HS-5 (cell line): ENCODE data around the gene ZNF425.
"Not testable (repeated sequence)": the region's sequence is repeated elsewhere in the genome, so short reads cannot be mapped to it uniquely, and the experiment has no call there.

Experiments
- DNase-seq: peaks from one replicate; pipeline ENCODE4 v3.0.0-alpha.2; 2012; ENCODE audit warnings: low read depth

Gene ZNF425

DNA sequence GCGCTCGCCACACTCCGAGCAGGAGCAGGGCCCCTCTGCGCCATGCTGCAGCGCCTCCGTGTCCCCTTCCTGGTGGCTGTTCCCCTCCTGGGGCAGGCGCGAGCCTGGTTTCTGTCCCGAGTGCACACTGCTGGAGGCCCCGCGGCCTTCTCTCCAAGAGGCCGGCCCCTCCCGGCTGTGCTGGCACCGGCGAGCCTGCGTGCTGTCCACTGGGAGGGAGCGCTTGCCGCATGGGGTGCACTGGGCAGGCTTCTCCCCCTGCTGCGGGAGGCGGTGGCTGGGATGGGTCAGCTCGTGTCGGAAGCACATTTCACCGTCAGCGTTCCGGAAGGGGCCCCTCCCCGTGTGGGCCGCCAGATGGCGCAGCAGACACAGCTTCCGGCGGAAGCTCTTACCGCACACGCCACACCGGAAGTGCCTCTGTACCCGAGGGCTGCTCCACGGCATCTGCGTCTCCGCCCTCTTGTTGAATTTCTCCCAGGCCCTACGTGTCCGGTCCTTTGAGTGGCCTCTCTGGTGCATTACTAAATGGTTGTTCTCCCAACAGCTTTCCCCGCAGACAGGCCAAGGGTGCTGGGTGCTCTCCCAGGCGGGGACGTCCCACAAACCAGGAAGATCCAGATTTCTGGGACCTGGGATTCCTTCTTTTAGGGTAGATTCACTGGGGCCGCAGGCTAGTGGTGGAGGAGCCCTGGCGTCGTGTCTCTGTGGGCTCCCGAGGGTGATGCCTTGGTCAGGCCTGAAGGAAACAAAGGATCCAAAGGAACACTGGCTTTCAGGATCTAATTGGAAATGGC lies 54.3 kb downstream of the ZNF425 start:
- no peak for DNase-seq

DNA sequence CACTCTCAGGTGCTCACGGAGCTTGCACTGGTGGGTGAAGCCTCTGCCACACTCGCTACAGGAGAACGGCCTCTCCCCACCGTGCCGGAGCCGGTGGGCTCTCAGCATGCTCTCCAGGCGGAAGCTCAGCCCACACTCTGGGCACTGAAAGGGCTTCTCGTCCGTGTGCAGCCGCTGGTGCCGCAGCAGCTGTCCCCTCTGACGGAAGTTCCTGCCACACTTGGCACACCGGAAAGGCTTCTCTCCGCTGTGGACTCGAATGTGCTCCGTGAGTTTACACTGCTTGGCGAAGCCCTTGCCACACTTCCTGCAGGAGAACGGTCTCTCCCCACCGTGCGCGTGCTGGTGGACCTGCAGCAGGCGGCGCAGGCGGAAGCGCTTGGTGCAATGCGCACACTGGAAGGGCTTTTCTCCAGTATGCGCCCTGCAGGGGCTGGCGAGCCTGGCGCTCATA lies 54.9 kb downstream of the ZNF425 start:
- DNase-seq: no peak

DNA sequence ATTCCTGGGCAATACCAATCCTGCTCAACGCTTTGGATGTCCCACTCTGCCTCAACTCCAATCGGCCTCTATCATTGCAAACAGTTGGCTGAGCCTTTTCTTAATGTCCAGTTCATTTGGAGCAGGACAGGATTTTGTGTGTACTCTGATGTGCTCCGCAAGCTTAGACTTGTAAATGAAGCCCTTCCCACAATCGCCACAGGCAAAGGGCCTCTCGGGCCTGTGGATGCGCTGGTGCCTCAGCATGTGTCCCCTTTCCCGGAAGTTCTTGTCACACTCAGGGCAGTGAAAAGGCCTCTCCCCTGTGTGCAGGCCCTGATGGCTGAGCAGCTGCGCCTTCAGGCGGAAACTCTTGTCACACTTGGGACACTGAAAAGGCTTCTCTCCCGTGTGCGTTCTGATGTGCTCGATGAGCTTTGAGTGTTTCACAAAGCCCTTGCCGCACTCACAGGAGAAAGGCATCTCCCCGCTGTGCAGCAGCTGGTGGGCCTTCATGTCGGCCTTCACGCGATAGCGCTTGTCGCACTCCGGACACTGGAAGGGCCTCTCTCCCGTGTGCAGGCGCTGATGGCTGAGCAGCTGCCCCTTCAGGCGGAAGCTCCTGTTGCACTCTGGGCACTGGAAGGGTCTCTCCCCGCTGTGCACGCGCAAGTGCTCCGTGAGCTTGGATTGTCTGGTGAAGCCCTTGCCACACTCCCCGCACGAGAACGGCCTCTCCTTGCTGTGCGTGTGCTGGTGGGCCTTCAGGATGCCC lies 55.6 kb downstream of the ZNF425 start:
- no peak for DNase-seq

DNA sequence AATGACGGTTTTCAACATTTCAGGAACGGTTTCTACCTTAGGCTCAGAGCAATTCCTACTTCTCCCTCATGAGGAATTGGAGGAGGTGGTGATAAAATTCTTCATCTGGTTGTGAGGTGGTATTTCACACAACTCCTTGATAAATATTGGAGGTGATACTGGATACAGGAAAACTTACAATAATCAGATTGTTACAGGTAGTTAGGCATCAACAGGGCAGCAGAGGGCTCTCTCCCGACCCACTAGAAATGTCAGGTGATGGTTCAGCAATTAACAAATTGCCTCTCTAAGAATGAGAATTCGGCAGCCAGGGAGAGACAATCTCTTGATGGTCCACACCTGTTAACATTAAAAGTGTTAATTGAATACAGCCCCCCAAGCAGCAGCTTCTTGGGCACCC lies 58.3 kb downstream of the ZNF425 start:
- no peak for DNase-seq

DNA sequence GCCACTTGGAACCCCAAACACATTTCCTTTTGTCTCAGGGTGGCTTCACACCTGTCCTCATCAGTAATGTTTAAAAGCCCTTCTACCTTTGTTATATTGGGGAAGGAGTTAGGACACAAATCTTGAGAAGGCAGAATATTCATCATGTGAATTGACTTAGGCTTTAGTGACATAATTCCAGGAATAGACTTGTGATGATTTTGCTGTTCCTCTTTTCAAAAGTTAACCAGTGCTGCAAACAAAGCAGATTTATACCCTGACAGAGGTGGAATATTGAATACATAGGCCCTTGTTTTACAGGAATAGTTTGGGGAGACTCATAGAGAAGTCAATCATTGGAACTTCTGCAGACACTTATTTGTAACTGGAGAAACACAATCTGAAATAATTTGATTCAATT lies 62.6 kb downstream of the ZNF425 start:
- no peak for DNase-seq

DNA sequence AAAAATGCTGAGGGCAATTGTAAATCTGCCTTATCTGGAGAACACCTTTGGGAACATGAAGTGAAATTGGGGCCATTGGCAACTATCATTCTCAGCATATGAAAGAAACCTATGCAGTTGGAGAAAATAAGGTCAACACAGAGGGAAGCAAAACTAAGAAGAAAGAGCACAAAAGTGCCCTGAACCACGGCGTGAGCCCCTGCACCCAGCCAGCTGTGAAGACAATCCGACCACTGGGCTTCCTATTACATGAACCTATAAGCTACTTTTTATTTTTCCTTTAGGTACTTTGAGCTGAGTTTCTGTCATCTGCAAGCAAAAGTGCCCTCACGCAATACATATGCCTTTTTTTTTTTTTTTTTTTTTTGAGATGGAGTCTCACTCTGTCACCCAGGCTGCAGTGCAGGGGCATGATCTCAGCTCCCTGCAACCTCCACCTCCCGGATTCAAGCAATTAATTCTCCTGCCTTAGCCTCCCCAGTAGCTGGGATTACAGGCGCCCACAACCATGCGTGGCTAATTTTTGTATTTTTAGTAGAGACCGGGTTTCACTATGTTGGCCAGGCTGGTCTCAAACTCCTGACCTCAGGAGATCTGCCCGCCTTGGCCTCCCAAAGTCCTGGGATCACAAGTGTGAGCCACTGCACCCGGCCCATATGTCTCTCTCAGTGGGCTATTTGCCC lies 63.8 kb downstream of the ZNF425 start:
- not testable (repeated sequence) for DNase-seq

DNA sequence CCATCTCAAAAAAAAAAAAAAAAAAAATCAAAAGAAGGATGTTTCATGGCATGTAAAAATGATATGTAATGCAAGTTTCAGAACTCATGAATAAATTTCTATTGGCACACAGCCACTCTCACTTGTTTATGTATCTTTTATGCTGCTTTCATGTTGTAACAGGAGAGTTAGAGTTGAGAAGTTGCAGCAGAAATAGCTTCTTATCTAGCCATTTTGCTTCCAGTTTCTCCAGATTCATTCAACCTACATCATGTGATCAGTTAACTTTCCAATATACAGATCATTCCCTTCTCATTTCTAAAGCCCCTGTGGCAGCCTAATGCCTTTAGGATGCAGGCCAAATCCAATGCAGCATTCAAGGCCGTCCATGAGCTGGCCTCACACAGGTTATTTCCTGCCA lies 66.0 kb downstream of the ZNF425 start:
- no peak for DNase-seq

DNA sequence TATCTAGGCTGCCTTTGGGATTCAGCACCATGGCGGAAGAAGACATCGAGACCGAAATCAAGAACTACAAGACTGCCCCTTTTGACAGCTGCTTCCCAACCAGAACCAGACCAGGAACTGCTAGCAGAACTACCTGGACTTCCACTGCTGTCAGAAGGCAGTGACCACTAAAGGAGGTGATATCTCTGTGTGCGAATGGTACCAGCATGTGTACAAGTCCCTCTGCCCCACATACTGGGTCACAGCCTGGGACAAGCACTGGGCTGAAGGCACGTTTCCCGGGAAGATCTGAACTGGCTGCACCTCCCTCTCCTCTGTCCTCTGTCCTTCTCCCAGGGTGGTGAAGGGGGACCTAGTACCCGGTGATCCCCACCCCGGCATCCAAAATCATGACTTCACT lies 72.2 kb downstream of the ZNF425 start:
- DNase-seq: no peak

DNA sequence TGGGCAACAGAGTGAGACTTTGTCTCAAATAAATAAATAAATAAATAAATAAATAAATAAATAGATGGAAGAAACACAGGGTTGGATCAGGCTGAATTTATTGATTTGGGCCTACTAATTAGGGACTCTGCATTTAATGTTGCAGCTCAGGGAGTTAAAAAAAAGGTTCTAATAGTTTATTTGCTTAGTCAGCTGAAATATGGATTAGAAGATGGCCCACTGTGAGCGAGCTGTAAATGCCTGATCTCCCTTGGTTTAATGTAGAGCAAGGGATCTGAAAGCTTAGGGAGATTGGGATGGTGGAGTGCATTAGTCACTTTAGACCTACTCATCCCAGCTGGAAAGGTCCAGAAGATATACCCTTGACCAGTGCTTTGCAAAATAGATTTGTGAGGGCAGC lies 72.7 kb downstream of the ZNF425 start:
- DNase-seq: no peak
